ENCODE results near the gene DERL2.

DNA sequence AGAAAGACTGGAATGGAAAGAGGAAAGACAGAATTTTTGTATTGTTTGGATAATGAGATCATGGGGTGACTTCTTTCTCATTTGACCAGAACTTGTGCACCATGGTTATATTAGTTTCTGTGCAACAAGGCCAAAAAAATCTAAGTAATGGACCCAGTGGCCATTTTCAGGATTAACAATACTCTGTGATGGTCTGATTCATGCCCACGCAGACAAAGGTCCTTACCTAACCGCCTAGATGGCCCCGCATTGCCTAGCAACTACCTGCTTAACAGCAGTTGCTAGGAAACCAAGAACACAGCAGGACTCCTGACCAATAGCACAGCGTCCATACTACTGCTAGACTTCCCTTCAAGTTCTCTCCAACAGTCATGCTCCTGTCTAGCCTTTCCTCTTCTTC is 22.8 kb upstream of the DERL2 start:
- TF ChIP-seq GLIS3 (CRISPR knock-in tag; IDR thresholded peaks at IDR 0.05) (no peak), ESRRG (CRISPR knock-in tag; IDR thresholded peaks at IDR 0.05) (no peak), ZFP30 (CRISPR knock-in tag; IDR thresholded peaks at IDR 0.05) (no peak), ARNTL (CRISPR knock-in tag; IDR thresholded peaks at IDR 0.05; ENCODE audit: borderline replicate concordance, low read depth) (no peak)
- TF ChIP-seq, protein P1, sequence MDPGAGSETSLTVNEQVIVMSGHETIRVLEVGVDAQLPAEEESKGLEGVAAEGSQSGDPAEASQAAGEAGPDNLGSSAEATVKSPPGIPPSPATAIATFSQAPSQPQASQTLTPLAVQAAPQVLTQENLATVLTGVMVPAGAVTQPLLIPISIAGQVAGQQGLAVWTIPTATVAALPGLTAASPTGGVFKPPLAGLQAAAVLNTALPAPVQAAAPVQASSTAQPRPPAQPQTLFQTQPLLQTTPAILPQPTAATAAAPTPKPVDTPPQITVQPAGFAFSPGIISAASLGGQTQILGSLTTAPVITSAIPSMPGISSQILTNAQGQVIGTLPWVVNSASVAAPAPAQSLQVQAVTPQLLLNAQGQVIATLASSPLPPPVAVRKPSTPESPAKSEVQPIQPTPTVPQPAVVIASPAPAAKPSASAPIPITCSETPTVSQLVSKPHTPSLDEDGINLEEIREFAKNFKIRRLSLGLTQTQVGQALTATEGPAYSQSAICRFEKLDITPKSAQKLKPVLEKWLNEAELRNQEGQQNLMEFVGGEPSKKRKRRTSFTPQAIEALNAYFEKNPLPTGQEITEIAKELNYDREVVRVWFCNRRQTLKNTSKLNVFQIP (CRISPR knock-in tag; IDR thresholded peaks at IDR 0.05; ENCODE audit: borderline replicate concordance, low read depth) = no peak
- TF ChIP-seq, protein P2, sequence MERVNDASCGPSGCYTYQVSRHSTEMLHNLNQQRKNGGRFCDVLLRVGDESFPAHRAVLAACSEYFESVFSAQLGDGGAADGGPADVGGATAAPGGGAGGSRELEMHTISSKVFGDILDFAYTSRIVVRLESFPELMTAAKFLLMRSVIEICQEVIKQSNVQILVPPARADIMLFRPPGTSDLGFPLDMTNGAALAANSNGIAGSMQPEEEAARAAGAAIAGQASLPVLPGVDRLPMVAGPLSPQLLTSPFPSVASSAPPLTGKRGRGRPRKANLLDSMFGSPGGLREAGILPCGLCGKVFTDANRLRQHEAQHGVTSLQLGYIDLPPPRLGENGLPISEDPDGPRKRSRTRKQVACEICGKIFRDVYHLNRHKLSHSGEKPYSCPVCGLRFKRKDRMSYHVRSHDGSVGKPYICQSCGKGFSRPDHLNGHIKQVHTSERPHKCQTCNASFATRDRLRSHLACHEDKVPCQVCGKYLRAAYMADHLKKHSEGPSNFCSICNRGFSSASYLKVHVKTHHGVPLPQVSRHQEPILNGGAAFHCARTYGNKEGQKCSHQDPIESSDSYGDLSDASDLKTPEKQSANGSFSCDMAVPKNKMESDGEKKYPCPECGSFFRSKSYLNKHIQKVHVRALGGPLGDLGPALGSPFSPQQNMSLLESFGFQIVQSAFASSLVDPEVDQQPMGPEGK (CRISPR knock-in tag; IDR thresholded peaks at IDR 0.05; ENCODE audit: borderline replicate concordance) = no peak

Data from SK-N-SH treated with all-trans-retinoic acid at 6 μM for 48 hours (cell line).